A549 (cell line): ENCODE results near the gene UGT1A9.
"Not testable (repeated sequence)": the region's sequence is repeated elsewhere in the genome, so short reads cannot be mapped to it uniquely, and the experiment has no call there.

Experiments used
- CBX8 ChIP-seq: fragments of 200-600 bp; sonication (generic); IDR thresholded peaks from 2 replicates; pipeline ENCODE4 v1.6.1; 2016
- CTCF ChIP-seq: fragments of >200 bp; sonication (Bioruptor Twin); formaldehyde crosslinking; IDR thresholded peaks from 3 replicates; pipeline ENCODE4 v1.5.1; 2016
- PBX3 ChIP-seq: IDR thresholded peaks from 2 replicates; pipeline ENCODE4 v1.6.1; 2012
- POLR2A ChIP-seq: IDR thresholded peaks from 2 replicates; pipeline ENCODE4 v1.6.1; 2012; ENCODE audit warnings: mild to moderate bottlenecking, low read length
- USF2 ChIP-seq: fragments of 450-650 bp; IDR thresholded peaks from 2 replicates; pipeline ENCODE4 v1.6.1; 2014; ENCODE audit warnings: antibody characterized with exemption

GRCh38 chr2:233700842-233701241, 29.1 kb downstream of the UGT1A9 start:
- not testable (repeated sequence) for TF ChIP-seq CTCF, POLR2A, CBX8, PBX3, USF2
